GM21381 (cell line): ENCODE results near the gene ARHGAP21.
A peak's percentile ranks its signal among the peaks of the same experiment; 100 is the strongest.
"Not testable (repeated sequence)": the region's sequence is repeated elsewhere in the genome, so short reads cannot be mapped to it uniquely, and the experiment has no call there.

Experiments used
- ATAC-seq: cut with Tn5 transposase; IDR thresholded peaks from one replicate; pipeline ENCODE4 v1.9.1; 2021; ENCODE audit warnings: mild to moderate bottlenecking, moderate library complexity; ENCODE audit not compliant: unreplicated experiment

The ARHGAP21 gene

DNA sequence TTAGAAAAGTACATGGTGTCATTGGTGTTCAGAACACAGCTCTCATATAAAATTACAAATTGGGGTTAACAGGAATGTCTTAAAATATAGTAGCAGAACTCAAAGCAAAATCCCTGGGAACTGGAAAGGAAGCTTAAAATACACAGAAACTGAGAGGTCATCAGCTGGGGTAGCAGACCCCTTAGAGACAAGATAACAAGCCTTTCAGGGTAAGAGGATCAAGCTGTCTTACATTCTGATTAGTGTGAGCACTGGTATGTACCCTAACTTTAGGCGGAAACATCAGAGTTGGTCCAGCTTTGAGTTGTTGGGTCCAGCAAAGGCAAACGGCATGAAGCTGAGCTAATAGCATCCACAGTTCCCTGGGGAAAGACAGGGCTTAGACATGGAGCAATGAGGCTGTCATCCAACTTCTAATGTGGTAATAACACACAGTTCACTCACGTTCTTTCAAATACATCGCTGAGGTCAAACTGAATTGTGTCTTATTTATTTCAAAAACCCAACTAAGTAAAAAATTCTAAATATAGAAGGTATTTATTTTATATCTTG lies 32.6 kb downstream of the ARHGAP21 start:
- ATAC-seq, result no peak

DNA sequence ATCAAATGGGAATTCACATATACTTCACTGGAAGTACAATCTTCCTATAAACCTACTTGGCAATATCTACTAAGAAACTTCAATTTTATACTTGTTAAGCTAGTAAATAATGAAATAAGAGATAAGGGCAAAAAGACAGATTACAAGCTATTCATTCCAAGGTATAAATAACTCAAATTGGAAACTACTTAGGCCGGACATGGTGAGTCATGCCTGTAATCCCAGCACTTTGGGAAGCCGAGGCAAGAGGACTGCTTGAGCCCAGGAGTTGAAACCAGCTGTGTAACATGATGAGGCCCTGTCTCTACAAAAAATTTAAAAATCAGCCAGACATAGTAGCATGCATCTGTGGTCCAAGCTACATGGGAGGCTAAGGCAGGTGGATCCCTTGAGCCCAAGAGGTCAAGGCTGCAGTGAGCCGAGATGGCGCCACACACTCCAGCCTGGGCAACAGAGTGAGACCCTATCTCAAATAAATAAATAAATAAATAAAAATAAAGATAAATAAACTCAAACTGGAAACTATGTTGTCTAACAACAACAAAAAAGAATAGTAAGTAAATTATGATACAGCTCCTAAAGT lies 37.6 kb downstream of the ARHGAP21 start:
- ATAC-seq, result no peak

DNA sequence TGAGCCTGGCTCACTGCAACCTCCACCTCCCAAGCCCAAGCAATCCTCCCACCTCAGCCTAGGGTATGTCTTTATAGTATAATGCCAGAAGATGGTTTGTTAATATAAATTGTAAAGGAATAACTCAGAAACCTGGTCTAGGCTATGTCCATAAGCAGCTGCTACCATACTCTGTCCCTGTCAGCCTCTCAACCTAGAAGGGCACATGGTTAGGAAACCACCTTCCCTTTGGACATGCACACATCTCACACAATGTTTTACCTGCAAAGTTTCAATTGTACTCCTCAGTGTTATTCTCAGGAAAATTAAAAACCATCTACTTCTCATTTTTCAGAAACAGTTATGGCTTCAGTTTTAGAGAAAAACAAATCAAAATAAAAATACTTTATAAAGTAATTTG lies 40.1 kb downstream of the ARHGAP21 start:
- ATAC-seq, result no peak

DNA sequence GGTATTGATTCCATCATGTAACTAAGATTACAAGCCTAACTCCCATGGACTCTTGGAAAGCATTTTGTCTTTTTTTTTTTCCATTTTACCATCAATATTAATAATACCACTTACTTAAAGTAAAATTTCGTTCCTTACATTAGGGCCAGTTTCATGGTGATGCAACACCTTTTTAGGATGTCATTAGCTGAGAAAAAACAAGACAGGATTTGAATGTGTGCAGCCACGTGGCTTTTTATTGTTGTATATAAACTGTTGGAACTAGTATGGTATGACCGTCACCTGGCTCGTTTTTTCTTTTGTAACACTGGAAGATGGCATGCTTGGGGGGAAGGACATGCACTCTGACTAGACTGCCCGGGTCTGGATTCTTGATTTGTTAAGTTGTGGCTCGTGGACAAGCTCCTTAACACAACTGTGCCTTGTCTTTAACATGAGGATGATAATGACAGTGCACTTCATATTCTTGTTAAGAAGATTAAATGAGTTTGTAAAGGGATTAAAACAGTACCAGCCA lies 42.1 kb downstream of the ARHGAP21 start:
- ATAC-seq, result no peak

DNA sequence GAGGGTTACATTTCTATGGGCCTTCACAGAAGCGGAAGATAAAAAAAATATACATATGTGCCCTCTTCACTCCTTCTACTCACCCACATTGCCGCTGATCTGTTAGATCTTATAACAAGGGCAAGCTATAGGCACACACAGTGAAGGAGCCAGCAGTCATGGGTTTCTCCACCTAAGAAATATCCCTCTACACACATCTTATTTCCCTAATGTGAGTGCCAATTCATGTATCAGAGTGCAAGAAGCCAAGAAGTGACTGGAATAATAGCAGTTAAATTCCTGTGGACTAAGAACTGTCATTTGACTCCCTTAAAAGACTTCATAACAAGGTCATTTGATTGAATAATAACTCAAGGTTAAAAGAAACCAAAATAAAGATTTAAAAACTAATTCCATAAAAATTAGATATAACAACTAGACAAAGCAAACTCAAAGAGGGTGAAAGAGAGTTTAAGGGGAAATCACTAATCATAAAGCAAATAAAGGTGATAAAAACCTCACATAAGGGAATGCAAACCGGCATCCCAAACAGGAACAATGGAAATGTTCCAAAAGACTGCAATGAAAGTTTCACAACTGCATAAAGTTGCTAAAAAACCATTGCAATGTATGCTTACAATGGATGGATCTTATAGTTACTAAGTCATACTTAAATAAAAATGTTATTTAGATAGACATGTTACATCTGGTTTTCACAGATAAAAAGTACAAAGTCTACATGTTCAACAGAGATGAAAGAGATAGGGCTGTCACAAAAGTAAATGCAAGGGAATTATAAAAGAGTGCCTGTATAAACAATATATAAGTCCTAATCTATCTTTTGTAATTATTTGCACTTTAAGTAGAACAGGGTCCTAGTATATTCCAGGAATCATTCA lies 42.8 kb downstream of the ARHGAP21 start:
- ATAC-seq, result no peak

DNA sequence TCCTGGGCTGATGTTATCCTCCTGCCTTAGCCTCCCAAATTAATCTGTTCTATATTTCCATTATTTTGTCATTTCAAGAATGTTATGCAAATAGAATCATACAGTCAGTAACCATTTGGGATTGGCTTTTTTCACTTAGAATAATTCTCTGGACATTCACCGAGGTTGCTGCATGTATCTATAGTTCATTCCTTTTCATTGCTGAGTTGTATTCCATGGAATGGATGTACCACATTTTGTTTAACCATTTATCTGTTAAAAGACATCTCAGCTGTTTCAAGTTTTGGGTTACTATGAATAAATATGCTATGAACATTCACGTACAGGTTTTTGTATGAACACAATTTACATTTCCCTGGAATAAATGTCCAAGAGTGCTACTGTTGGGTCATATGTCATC lies 44.9 kb downstream of the ARHGAP21 start:
- no peak for ATAC-seq

DNA sequence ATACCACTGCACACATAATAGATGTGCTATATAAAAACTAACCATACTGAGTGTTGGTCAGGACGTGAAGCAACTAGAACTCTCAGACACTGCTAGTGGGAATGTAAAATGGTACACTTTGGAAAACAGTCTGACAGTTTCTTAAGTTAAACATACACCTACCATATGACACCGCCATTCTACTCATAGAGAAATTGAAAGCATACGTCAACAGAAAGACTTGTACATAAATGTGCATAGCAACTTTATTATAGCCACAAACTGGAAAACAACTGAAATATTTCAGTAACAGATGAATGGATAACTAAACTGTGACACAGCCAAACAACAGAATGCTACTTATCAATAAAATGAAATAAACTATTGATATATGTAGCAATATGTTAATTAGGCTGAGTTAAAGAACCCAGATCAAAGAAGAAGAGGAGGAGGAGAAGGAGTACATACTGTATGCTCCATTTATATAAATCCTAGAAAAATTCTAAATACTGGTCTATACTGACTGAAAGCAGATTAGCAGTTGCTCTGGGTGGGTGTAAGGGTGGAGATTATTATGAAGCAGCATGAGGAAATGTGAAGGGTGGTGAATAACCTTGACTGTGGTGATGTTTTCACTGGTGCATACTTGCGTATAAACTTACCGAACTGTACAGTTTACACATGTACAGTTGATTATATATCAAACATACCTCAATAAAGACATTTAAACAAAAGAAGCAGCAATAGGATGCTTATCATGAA lies 48.6 kb downstream of the ARHGAP21 start:
- ATAC-seq, result peak; percentile 46

DNA sequence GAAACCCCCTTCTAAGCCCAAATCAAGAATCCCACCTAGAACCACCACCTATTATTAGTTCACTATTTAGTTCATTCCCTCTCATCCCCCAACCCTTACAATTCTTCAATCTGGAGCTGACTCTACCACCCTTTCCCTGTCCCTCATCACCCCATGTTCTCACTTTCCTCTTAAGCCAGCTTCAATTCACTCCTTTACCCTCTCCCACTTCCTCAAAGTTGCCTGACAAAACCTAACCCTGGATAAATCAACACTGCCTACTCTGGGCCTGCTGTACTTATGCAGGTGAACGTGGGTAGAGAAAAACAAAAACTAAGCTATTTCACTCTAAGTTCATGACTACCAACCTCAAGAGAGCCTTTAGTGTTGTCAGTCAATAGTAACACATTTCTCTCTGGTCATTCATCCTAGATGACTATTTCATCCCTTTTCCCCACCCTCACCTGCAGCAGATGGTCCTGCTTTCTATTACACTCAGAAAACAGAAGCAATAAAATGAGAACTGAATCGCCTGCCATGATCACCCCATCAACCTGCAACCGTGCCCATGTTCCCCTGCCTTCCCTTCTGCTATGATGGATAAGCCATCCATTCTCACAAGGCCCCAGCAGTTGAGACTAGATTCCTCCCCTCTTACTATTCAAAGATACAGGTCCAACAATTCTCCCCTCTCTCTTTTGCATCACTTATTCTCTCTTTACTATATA lies 52.6 kb downstream of the ARHGAP21 start:
- ATAC-seq, result no peak

DNA sequence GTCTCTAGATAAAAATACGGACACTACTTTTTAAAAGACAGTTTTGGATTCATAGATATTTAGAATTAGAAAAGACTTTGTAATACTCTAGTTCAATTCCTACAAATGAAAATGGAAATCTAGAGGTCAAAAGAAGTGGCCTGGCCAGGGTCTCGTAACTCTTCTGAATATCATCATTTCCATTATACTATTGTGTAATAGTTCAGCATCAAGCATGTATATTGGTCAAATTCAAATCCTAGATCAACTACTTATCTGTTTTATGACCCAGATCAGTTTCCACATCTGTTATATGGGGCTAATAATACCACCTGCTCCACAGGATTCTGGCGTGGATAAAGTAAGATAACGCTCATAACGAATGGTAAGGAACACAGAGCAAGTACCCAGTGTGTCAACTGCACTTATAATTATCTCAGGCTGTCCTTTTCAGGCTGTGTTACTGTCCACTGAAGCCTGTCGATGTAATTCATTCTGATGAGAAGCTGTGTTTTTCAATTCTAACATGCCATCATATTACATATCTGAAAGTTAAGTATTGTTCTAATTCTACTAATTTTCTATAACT lies 54.3 kb downstream of the ARHGAP21 start:
- ATAC-seq, result no peak

DNA sequence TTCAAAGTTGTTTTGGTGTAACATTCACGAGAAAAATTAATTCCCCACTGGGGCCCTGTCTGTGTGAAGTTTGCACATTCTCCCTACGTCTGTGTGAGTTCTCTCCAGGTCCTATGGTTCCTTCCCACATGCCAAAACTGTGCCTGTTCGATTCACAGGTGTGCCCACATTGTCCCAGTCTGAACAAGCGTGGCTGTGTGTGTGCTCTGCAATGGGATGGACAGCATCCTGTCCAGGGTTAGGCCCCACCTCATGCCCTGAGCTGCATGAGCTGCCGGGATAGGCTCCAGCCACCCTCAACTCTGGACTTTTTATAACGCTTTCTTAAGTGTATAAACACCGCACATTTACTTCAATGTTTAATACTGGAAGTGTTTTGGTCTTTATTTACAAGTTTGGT lies 55.4 kb downstream of the ARHGAP21 start:
- ATAC-seq, result no peak

DNA sequence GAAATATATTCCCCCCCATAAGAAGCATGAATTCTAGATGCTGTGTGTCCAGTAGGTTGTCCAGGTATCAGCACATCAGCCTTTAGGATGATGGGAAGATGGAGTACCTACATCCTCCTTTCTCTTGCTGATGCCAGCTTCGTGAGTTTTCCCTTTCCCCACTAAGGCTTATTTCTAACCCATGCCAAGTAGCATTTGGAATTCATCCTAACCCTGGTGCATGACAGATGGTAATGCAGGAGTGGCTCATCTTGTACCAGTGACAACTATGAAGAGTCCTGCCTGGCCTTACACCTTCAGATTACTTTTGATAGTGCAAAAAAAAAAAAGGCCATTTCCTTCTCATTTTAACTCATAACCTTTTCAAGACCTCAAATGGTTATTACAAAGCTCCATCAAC lies 58.7 kb downstream of the ARHGAP21 start:
- ATAC-seq, result no peak

DNA sequence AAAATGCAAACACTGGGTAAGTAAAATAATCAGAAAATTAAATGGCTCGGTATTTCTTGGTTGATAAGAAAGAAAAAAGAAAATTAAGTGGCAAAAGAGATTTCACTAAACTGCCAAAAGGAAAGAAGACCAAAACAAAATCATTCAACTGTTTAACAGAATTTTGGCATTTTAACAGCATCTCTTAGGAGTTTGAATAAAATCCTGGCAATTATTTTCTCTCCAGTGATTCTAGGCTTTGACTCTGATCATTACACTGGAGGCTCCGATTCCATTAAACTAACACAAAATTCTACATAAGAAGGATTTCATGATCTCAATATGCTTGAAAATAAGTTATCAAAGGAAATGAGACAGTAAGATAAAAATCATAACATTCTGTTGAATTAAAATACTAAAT lies 62.3 kb downstream of the ARHGAP21 start:
- ATAC-seq, result no peak

DNA sequence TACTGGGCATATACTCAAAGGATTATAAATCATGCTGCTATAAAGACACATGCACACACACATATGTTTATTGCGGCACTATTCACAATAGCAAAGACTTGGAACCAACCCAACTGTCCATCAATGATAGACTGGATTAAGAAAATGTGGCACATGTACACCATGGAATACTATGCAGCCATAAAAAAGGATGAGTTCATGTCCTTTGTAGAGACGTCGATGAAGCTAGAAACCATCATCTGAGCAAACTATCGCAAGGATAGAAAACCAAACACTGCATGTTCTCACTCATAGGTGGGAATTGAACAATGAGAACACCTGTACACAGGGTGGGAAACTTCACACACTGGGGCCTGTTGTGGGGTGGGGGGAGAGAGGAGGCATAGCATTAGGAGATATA lies 65.4 kb downstream of the ARHGAP21 start:
- not testable (repeated sequence) for ATAC-seq

DNA sequence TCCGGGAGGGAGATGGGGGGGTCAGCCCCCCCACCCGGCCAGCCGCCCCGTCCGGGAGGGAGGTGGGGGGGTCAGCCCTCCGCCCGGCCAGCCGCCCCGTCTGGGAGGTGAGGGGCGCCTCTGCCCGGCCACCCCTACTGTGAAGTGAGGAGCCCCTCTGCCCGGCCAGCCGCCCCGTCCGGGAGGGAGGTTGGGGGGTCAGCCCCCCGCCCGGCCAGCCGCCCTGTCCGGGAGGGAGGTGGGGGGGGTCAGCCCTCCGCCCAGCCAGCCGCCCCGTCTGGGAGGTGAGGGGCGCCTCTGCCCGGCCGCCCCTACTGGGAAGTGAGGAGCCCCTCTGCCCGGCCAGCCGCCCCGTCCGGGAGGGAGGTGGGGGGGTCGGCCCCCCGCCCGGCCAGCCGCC lies 67.4 kb downstream of the ARHGAP21 start:
- ATAC-seq, result not testable (repeated sequence)

DNA sequence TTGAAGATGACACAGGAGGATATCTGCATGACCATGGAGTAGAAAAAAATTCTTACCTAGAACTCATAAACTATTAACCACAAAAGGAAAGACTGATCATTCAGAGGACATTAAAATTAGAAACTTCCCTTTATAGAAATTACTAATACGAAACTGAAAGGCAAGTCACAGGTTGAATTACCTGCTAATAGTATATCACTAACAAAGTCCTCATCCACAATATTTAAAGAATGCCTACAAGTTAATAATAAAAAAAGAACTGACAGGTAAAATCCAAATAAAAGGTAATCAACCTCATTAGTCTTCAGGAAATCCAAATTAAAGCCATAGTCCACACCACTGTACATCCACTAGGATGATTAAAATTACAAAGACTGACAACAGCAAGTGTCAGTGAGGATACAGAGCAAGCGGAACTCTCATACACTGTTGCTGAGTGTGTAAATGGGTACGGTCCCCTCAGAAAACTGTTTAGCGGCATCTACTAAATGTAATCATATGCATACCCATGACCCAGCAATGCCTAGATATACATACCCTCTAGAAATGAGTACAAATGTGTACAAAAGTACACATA lies 71.2 kb downstream of the ARHGAP21 start:
- ATAC-seq, result peak; percentile 83

DNA sequence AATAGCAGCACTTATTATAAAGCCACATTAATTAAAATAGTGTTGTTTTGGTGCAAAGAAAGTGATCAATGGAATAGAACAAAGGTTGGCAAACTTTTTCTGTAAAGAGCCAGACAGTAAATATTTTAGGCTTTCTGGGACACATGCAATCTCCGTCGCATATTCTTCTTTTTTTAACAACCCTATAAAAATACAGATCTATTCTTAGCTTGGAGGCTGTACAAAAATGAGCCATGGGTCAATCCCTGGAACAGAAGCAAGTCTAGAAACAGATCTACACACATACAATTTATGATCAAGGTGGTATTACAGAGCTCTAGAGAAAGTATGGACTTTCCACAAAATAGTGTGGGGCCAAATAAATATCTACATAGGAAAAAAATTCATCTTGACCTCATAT lies 71.8 kb downstream of the ARHGAP21 start:
- ATAC-seq, result peak; percentile 7

DNA sequence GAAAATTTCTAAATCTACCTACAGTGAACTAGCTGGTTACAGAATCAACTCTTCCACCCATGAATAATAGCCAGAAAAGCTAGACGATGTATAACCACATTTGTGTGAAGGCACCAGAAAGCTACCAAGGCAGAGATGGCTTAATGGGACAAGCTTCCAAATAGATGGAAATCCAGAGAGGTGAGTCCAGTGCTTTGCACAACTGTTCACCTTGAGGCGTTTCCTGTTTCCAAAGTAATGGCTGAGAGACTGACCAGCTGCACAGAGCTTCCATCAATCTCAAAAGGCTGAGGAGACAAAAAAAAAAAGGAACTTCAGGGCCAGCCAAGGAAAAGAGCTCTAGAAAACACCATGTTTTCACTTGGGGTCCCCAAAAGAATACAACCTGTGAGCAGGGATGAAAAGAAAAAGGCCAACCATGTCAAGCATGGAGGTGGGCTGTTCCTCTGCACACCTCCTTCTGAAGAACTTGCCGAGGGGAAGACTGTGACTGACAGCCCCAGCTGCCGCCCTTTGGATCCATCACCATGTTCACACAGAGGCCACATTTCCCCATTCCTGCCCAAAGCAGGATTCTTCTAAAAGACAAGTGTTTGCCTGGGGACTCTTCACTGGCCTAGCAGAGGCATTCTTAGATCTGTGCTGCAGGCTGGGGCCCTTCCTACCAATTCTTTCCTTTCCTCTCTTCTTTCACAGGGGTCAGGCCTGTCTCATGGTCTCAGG lies 72.9 kb downstream of the ARHGAP21 start:
- no peak for ATAC-seq

DNA sequence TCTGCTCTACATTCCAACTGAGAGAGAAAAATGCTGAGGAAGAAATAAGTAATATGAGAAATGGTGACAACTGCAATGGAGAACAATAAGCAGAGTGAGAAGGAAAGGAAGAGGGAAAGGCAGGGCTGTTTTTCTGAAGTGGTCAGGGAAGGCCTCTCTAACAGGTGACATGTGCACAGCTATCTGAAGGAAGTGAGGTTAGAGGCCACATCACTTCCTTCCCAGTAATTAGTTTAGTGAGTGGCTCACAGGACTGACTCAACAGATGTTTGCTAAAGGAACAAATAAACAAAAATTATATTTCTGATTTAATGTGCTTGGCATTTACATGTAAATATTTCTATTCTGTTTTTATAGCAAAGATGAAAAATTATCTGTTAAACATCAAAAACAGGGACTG lies 77.9 kb downstream of the ARHGAP21 start:
- ATAC-seq, result no peak

DNA sequence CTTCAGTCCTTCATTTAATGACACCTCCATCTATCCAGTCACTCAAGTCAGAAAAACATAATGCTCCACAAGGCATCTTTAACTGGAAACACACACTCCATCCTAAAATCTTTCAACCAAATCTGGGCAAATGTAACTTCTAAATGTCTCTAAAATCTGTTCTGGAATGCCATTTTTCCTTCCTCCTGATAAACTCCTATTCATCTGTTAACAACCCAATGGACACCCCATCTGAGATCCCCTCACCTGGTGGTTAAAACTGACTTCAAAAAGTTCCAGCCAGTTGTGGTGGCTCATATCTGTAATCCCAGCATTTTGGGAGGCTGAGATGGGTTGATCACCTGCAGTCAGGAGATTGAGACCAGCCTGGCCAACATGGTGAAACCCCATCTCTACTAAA lies 78.7 kb downstream of the ARHGAP21 start:
- no peak for ATAC-seq
